ENCODE results near the gene SEC14L3. TPM values are rescaled to one million over a fixed set of nuclear protein-coding genes. Genes with fewer than 3 reads are reported as not detected.

Gene SEC14L3
- polyA plus RNA-seq, 1 of the 3 experiments (the other 2 are of a cell fraction) = not detected

DNA sequence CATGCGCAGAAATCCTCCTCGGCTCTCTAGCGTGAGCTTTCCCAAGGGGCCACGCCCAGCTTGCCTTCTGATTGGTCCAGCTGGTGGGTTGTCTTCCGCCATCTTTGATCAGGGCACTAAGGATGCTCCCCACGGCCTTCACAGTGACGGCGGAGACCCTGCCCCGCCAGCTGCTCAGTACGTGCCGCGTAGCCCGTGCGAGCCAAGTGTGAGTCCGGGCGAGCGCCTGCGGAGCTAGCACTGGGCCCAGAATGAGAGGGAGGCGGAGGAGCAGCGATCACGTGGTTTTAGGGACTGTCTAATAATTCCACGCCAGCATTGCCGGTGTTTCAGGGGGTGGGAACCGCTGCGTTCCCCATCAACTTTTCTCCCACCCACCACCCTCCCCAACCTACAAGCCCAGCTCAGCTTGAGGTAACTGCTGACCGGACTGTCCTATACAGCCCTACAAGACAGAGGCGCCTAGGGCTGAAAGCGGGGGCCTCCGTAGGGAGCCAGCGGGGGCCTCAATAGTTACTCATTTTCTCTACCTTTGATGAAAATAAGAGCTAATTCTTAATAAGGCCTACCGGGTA, 47.8 kb downstream of the SEC14L3 start:
- Histone ChIP-seq H2AFZ (ENCODE audit: low read depth) (peak overlapping the region; percentile 69; the same call in 1 of the 2 replicates), H3K79me2 (ENCODE audit: insufficient read depth) (peaks cover 4% of the 10 kb centered on the region; the same call in 1 of the 2 replicates), H3K36me3 (replicated peaks in 1 of 2; ENCODE audit: control insufficient read depth in 1 of 2, insufficient read depth in 2 of 2, low read length in 1 of 2) (peaks cover 0 to 8% of the 10 kb centered on the region in 2 experiments), H3K9me2 (no peaks in the 10 kb centered on the region), H3K4me1 (ENCODE audit: control insufficient read depth in 1 of 2, insufficient read depth in 2 of 2, low read depth in 1 of 2, low read length in 1 of 2) (peaks cover 42 to 46% of the 10 kb centered on the region in 2 experiments), H3K4me2 (peak overlapping the region; percentile 97), H4K20me1 (ENCODE audit: insufficient read depth) (no peaks in the 10 kb centered on the region), H3K9ac (peak overlapping the region; percentile 97), H3F3A (replicated peaks; ENCODE audit: insufficient read depth) (peaks cover 53% of the 10 kb centered on the region), H3K27ac (ENCODE audit: low read depth in 2 of 2, low read length in 1 of 2) (peak overlapping the region; percentile 97 to 99), H3K27me3 (ENCODE audit: insufficient read depth) (no peaks in the 10 kb centered on the region), H3K9me3 (no peaks in the 10 kb centered on the region), H3K4me3 (ENCODE audit: low read depth in 2 of 2, low read length in 1 of 2) (peak overlapping the region; percentile 67 to 74)
- 4% methylated on average over 26 of the region's 31 CpGs for WGBS (ENCODE audit: low lambda C conversion rate)
- ChIA-PET CTCF (interaction anchor here (0.7 to 3.7 kb wide), 14 partner anchors 10 to 211 kb away, joined by 3 to 20 read pairs (median 4); partner anchors contain the start of genes RNF215 and SEC14L2), POLR2A (interaction anchor here (0.6 to 2.0 kb wide), 7 partner anchors 9 to 168 kb away, joined by 3 to 19 read pairs (median 5); partner anchors contain the start of genes CCDC157, PES1, SEC14L2 and SF3A1)
- DNase-seq = peak; percentile 93
- TF ChIP-seq FOXM1 (IDR thresholded peaks at IDR 0.05; ENCODE audit: low read depth) (no peak), NFIC (IDR thresholded peaks at IDR 0.05; ENCODE audit: borderline replicate concordance) (no peak), GATA2 (CRISPR knock-in tag; IDR thresholded peaks at IDR 0.05) (no peak), TCF12 (IDR thresholded peaks at IDR 0.05) (peak; percentile 24; the same call in 1 of the 2 replicates), REST (IDR thresholded peaks at IDR 0.05; ENCODE audit: low read depth, low read length) (no peak), NRF1 (IDR thresholded peaks at IDR 0.05; ENCODE audit: low read depth, low read length) (peak; percentile 48; the same call in 1 of the 2 replicates), USF2 (IDR thresholded peaks at IDR 0.05; ENCODE audit: borderline replicate concordance, low read depth, low read length) (peak; percentile 78), EP300 (IDR thresholded peaks at IDR 0.05; ENCODE audit: borderline replicate concordance in 1 of 2, low read depth in 1 of 2, low read length in 1 of 2) (peak in 1 of 2 experiments; percentile 30; a peak in 1 of 4 replicates), POLR2AphosphoS5 (IDR thresholded peaks at IDR 0.05; ENCODE audit: low read depth, low read length) (peak; percentile 11; the same call in 1 of the 2 replicates), ZBTB33 (IDR thresholded peaks at IDR 0.05; ENCODE audit: borderline replicate concordance, low read depth) (no peak), SIN3A (IDR thresholded peaks at IDR 0.05; ENCODE audit: borderline replicate concordance, low read depth, low read length) (no peak), TAF1 (IDR thresholded peaks at IDR 0.05; ENCODE audit: borderline replicate concordance, low read depth, low read length) (no peak; the same call in 1 of the 2 replicates), CTCF (IDR thresholded peaks at IDR 0.05) (no peak), RAD21 (IDR thresholded peaks at IDR 0.05; ENCODE audit: low read length) (no peak), RFX5 (IDR thresholded peaks at IDR 0.05; ENCODE audit: low read length) (no peak), ELF1 (IDR thresholded peaks at IDR 0.05) (no peak; the same call in 1 of the 2 replicates)
- TF ChIP-seq, protein P1, sequence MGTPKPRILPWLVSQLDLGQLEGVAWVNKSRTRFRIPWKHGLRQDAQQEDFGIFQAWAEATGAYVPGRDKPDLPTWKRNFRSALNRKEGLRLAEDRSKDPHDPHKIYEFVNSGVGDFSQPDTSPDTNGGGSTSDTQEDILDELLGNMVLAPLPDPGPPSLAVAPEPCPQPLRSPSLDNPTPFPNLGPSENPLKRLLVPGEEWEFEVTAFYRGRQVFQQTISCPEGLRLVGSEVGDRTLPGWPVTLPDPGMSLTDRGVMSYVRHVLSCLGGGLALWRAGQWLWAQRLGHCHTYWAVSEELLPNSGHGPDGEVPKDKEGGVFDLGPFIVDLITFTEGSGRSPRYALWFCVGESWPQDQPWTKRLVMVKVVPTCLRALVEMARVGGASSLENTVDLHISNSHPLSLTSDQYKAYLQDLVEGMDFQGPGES (IDR thresholded peaks at IDR 0.05; ENCODE audit: low read depth, low read length) = peak; percentile 85
- TF ChIP-seq, protein P2, sequence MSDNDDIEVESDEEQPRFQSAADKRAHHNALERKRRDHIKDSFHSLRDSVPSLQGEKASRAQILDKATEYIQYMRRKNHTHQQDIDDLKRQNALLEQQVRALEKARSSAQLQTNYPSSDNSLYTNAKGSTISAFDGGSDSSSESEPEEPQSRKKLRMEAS (IDR thresholded peaks at IDR 0.05; ENCODE audit: low read depth) = peak; percentile 92
- TF ChIP-seq, protein P3, sequence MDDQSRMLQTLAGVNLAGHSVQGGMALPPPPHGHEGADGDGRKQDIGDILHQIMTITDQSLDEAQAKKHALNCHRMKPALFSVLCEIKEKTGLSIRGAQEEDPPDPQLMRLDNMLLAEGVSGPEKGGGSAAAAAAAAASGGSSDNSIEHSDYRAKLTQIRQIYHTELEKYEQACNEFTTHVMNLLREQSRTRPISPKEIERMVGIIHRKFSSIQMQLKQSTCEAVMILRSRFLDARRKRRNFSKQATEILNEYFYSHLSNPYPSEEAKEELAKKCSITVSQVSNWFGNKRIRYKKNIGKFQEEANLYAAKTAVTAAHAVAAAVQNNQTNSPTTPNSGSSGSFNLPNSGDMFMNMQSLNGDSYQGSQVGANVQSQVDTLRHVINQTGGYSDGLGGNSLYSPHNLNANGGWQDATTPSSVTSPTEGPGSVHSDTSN (IDR thresholded peaks at IDR 0.05) = peak; percentile 72
- TF ChIP-seq, protein P4, sequence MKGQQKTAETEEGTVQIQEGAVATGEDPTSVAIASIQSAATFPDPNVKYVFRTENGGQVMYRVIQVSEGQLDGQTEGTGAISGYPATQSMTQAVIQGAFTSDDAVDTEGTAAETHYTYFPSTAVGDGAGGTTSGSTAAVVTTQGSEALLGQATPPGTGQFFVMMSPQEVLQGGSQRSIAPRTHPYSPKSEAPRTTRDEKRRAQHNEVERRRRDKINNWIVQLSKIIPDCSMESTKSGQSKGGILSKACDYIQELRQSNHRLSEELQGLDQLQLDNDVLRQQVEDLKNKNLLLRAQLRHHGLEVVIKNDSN (IDR thresholded peaks at IDR 0.05; ENCODE audit: borderline replicate concordance, low read depth) = peak; percentile 96

All from SK-N-SH (cell line).